ENCODE results near the gene ARSA.

Gene ARSA

DNA sequence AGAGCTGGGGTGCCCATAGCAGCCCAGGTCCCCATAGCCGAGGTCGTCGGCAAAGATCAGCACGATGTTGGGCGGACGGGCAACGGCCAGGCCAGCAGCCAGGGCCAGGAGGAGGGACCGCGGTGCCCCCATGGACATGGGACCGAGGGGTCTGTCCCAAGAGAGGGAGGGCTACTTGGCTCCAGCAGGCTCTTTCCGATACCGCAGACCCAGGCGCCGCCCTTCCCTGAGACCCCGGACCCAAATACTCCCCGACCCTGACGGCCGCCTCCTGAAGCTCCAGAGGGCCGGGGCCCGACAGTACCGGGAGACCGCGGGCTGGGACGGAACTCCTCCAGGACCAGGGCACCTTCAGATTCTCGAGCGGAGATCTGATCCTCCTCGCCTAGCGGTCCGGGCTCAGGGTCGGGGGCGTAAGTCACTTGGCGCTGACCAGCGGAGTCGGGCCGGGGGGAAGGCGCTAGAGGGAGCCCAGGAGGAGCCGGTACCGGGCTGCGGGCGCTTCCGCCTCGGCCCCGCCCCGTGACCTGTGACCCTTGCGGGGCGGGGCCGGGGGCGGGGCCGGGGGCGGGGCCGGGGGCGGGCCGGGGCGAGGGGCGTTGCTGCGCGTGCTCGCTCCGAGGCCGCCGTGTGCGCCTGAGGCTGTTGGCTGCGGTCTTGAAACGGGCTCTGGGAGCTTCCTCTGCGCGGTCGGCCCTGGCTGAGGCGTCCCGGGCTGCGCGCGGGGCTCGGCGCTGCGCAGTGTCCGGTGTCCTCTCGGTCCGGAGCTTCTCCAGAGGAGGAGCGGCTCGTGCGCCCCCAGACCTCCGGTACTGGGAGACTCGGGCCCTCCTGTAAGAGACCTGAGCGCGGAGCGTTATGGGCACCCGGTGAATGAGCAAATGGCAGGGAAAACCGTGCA is at the start of gene ARSA:
Gene ARSA, minus strand, starts transcription at position 511 of the 901 bp plus-strand sequence. Its CDS starts 373 bp downstream, at position 138.
- TF ChIP-seq, protein P1, sequence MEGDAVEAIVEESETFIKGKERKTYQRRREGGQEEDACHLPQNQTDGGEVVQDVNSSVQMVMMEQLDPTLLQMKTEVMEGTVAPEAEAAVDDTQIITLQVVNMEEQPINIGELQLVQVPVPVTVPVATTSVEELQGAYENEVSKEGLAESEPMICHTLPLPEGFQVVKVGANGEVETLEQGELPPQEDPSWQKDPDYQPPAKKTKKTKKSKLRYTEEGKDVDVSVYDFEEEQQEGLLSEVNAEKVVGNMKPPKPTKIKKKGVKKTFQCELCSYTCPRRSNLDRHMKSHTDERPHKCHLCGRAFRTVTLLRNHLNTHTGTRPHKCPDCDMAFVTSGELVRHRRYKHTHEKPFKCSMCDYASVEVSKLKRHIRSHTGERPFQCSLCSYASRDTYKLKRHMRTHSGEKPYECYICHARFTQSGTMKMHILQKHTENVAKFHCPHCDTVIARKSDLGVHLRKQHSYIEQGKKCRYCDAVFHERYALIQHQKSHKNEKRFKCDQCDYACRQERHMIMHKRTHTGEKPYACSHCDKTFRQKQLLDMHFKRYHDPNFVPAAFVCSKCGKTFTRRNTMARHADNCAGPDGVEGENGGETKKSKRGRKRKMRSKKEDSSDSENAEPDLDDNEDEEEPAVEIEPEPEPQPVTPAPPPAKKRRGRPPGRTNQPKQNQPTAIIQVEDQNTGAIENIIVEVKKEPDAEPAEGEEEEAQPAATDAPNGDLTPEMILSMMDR (IDR thresholded peaks at IDR 0.05), result peak in 1 of 2 experiments; percentile 20
- H3K27ac ChIP-seq, result peak within 1 kb of the TSS; percentile 66 to 82
- peaks cover 0 to 18% (median 16%) of the 10 kb centered on the region in 4 donors for H3K4me1 ChIP-seq
- H3K9me3 ChIP-seq, result no peaks in the 10 kb centered on the region
- intact Hi-C loops (cut with DNase I; ENCODE audit: low total_unique reads), result loop anchor here (2.0 kb wide), 1 partner anchor 47 kb away; no protein-coding TSS in a partner anchor
- H3K36me3 ChIP-seq, result peaks cover 0 to 16% (median 0%) of the 10 kb centered on the region in 3 donors
- no peaks in the 10 kb centered on the region for H3K27me3 ChIP-seq
- H3K4me3 ChIP-seq, result peak within 1 kb of the TSS; percentile 62 to 81
- peak; percentile 75 to 87 for DNase-seq

- H3K4me1 ChIP-seq, result peaks cover 0 to 18% (median 15%) of the 10 kb centered on the region in 4 donors
Measured at GRCh38 chr22:50676661-50677492, 48.9 kb upstream of the ARSA start.

DNA sequence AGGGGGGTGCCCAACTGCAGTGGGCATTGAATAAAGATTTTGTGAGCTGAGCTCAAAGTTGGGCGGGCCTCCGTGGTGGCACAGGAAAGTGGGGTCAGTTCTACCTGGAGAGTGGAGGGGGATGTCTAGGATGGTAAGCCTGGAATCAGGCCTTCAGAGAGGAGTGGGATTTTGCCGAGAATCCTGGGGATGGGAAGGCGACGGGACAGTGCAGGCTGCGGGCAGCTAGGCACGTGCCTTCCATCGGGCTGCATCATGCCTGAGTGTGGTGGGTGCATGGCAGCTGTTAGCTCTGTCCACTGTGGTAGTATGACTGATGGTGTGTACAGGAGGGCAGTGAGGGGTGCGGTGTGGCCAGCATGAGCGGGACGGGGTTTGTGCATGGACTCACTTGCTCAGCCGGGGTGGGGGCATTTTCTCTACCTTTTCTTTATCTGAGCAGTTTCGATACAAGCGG is 48.3 kb upstream of the ARSA start:
- intact Hi-C loops (cut with DNase I; ENCODE audit: low total_unique reads), result no loop called here
- Histone ChIP-seq H3K4me3 (peak overlapping the region; percentile 22 to 38), H3K4me1 (peaks cover 0 to 18% (median 15%) of the 10 kb centered on the region in 4 donors), H3K36me3 (no peaks in the 10 kb centered on the region), H3K27ac (no peak overlapping the region), H3K27me3 (peaks cover 0 to 59% of the 10 kb centered on the region in 2 donors), H3K9me3 (no peaks in the 10 kb centered on the region)
- DNase-seq, result peak in 1 of 2 donors; percentile 37
- TF ChIP-seq, protein P1 (IDR thresholded peaks at IDR 0.05), result no peak

More at GRCh38 chr22:50676661-50677492, 48.9 kb upstream of the ARSA start:
- Histone ChIP-seq H3K36me3 (no peaks in the 10 kb centered on the region), H3K9me3 (no peaks in the 10 kb centered on the region), H3K27ac (no peak overlapping the region), H3K4me3 (no peak overlapping the region), H3K27me3 (peaks cover 0 to 53% of the 10 kb centered on the region in 2 donors)
- DNase-seq, result peak in 1 of 2 donors; percentile 43
- TF ChIP-seq, protein P1 (IDR thresholded peaks at IDR 0.05), result no peak
- intact Hi-C loops (cut with DNase I; ENCODE audit: low total_unique reads), result no loop called here

DNA sequence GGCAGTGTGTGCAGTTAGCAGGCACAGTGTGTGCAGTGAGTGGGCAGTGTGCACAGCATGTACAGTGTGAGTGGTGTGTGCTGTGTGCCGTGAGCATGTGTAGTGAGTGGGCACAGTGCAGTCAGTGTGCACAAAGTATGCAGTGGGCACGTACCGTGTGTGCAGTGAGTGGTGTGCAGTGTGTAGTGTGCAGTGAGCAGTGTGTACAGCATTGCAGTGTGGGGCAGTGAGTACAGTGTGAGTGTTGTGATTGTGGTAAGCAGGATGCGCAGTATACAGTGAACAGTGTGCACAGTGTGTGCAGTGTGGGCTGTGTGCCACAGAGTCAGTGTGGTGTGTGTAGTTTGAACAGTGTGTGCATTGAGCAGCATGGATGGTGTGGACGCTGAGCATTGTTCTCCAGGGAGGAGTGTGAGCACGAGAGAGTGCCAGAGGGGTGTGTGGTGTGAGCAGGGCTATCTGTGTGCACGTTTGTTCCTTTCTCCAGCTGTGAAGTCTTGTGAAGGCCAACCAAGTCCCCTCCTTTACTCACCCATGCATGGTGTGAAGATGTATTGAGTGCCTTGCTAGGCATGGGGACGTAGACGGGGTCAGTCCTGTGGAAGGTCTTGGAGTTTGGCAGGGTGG is 47.7 kb upstream of the ARSA start:
- intact Hi-C loops (cut with DNase I; ENCODE audit: low total_unique reads), result no loop called here
- Histone ChIP-seq H3K36me3 (no peaks in the 10 kb centered on the region), H3K4me3 (peak overlapping the region; percentile 22 to 38), H3K27ac (no peak overlapping the region), H3K27me3 (peaks cover 0 to 65% of the 10 kb centered on the region in 2 donors), H3K9me3 (no peaks in the 10 kb centered on the region), H3K4me1 (peaks cover 0 to 18% (median 15%) of the 10 kb centered on the region in 4 donors)
- TF ChIP-seq, protein P1 (IDR thresholded peaks at IDR 0.05), result no peak
- no peak for DNase-seq

Data from tibial artery (tissue), 4 donors.